Left colon (tissue), 2 donors: ENCODE results near the gene BARX1. TPM values are rescaled to one million over a fixed set of nuclear protein-coding genes. Genes with fewer than 3 reads are reported as not detected.
A peak's percentile ranks its signal among the peaks of the same experiment; 100 is the strongest.
"Not testable (repeated sequence)": the region's sequence is repeated elsewhere in the genome, so short reads cannot be mapped to it uniquely, and the experiment has no call there.

Source experiments
- ATAC-seq: fragments of 200-7000 bp; cut with Tn5 transposase; one replicate; pipeline ENCODE4 v1.9.1; 2020; ENCODE audit warnings: mild to moderate bottlenecking, moderate library complexity
- DNase-seq, 2 donors: peaks; one replicate each; pipeline ENCODE4 v3.0.0-alpha.2; 2020
- intact Hi-C, 2 donors: fragments of 100-400 bp; cut with DNase I in 1 of 2; cut with micrococcal nuclease in 1 of 2; formaldehyde crosslinking; loops; one replicate each; pipeline versions ENCODE4 v1.11.2 to v1.14.0; 2022; cut with DNase I, micrococcal nuclease
- total RNA-seq, 2 donors: library from RNA; stranded (reverse); fragmentation: NEBNext Ultra II Directional; extraction: Animal tissue kit (Norgen Biotek cat#: 25700); gene quantifications; one replicate each; pipeline ENCODE4 v1.2.1, GENCODE V29; 2021
- donor health status: DM: no; HTN: no; CAD: no.
- donor health status: DM: yes; HTN: yes; CAD: no.

Gene BARX1
- total RNA-seq, 2 donors from 2014 or later, result 0.18 TPM; not detected in 1

GRCh38 chr9:93940951-93941350 lies 14.2 kb downstream of the BARX1 start:
- intact Hi-C loops, result no loop called here
- ATAC-seq, result no peak
- DNase-seq, result no peak

GRCh38 chr9:93939589-93939988 lies 15.6 kb downstream of the BARX1 start:
- ATAC-seq, intact Hi-C loops, DNase-seq: not testable (repeated sequence)

GRCh38 chr9:93937193-93937592 lies 18.0 kb downstream of the BARX1 start:
- no peak for ATAC-seq
- intact Hi-C loops, result no loop called here
- no peak for DNase-seq

GRCh38 chr9:93931905-93932304 lies 23.2 kb downstream of the BARX1 start:
- DNase-seq, result no peak
- ATAC-seq, result no peak
- intact Hi-C loops, result no loop called here

- DNase-seq, result no peak
- intact Hi-C loops, result no loop called here
- no peak for ATAC-seq
Measured at GRCh38 chr9:93930070-93930469, 25.1 kb downstream of the BARX1 start.

GRCh38 chr9:93929231-93929630 lies 25.9 kb downstream of the BARX1 start:
- no peak for DNase-seq
- ATAC-seq, result no peak
- intact Hi-C loops, result no loop called here

GRCh38 chr9:93922535-93922934 lies 32.6 kb downstream of the BARX1 start:
- intact Hi-C loops, result no loop called here
- ATAC-seq, result no peak
- DNase-seq, result no peak

- DNase-seq (no peak), ATAC-seq (no peak)
- intact Hi-C loops, result no loop called here
Measured at GRCh38 chr9:93920131-93920800, 34.9 kb downstream of the BARX1 start.

GRCh38 chr9:93918061-93918460 lies 37.1 kb downstream of the BARX1 start:
- ATAC-seq, result no peak
- no peak for DNase-seq
- intact Hi-C loops, result no loop called here

GRCh38 chr9:93917121-93917853 lies 37.9 kb downstream of the BARX1 start:
- intact Hi-C loops, result no loop called here
- ATAC-seq (no peak), DNase-seq (no peak)

- intact Hi-C loops, result no loop called here
- ATAC-seq, result peak; percentile 65
- no peak for DNase-seq
Measured at GRCh38 chr9:93916358-93916757, 38.8 kb downstream of the BARX1 start.

- DNase-seq, result no peak
- no peak for ATAC-seq
- intact Hi-C loops, result no loop called here
Measured at GRCh38 chr9:93911801-93912554, 43.2 kb downstream of the BARX1 start.

GRCh38 chr9:93911136-93911745 lies 43.9 kb downstream of the BARX1 start:
- no peak for DNase-seq
- intact Hi-C loops, result no loop called here
- no peak for ATAC-seq

- no peak for DNase-seq
- no peak for ATAC-seq
- intact Hi-C loops, result no loop called here
Measured at GRCh38 chr9:93910598-93910997, 44.6 kb downstream of the BARX1 start.

- intact Hi-C loops, result no loop called here
- DNase-seq (no peak), ATAC-seq (no peak)
Measured at GRCh38 chr9:93910196-93910595, 45.0 kb downstream of the BARX1 start.

GRCh38 chr9:93909242-93909616 lies 45.9 kb downstream of the BARX1 start:
- ATAC-seq (no peak), DNase-seq (no peak)
- intact Hi-C loops, result no loop called here

- no peak for DNase-seq
- no peak for ATAC-seq
- intact Hi-C loops, result no loop called here
Measured at GRCh38 chr9:93908591-93909241, 46.4 kb downstream of the BARX1 start.

GRCh38 chr9:93907551-93908199 lies 47.5 kb downstream of the BARX1 start:
- ATAC-seq (no peak), DNase-seq (no peak)

More at GRCh38 chr9:93907551-93908199, 47.5 kb downstream of the BARX1 start:
- intact Hi-C loops, result no loop called here
